KMS-11 (cell line): ENCODE data around the gene KCNMB4.
A peak's percentile ranks its signal among the peaks of the same experiment; 100 is the strongest.
"Not testable (repeated sequence)": the region's sequence is repeated elsewhere in the genome, so short reads cannot be mapped to it uniquely, and the experiment has no call there.

Source experiments
- H2AFZ ChIP-seq: fragments of 200-600 bp; sonication (generic); 2 replicates; pipeline ENCODE4 v1.6.1; 2016; ENCODE audit warnings: antibody characterized with exemption, mixed run types, low read depth
- H3K27ac ChIP-seq: fragments of 200-600 bp; sonication (generic); 2 replicates; pipeline ENCODE4 v1.6.1; 2016; ENCODE audit warnings: mild to moderate bottlenecking, mixed run types
- H3K27me3 ChIP-seq: fragments of 200-600 bp; sonication (generic); 2 replicates; pipeline ENCODE4 v1.6.1; 2017; ENCODE audit warnings: mild to moderate bottlenecking, low read depth, mixed run types, moderate library complexity; ENCODE audit not compliant: insufficient read depth
- H3K36me3 ChIP-seq: fragments of 200-600 bp; sonication (generic); 2 replicates; pipeline ENCODE4 v1.6.1; 2017; ENCODE audit warnings: mild to moderate bottlenecking, mixed run types; ENCODE audit not compliant: insufficient read depth
- H3K4me1 ChIP-seq: fragments of 200-600 bp; sonication (generic); 2 replicates; pipeline ENCODE4 v1.6.1; 2016; ENCODE audit warnings: mild to moderate bottlenecking, low read depth, mixed run types; ENCODE audit not compliant: poor library complexity, severe bottlenecking
- H3K4me2 ChIP-seq: fragments of 200-600 bp; sonication (generic); 2 replicates; pipeline ENCODE4 v1.7.0; 2016; ENCODE audit warnings: mild to moderate bottlenecking, mixed run types
- H3K4me3 ChIP-seq: fragments of 200-600 bp; sonication (generic); IDR thresholded peaks from 2 replicates; pipeline ENCODE4 v1.6.1; 2017; ENCODE audit warnings: low read depth, low read length, mixed read lengths; ENCODE audit not compliant: insufficient read depth
- H3K79me2 ChIP-seq: fragments of 200-600 bp; sonication (generic); 2 replicates; pipeline ENCODE4 v1.6.1; 2016; ENCODE audit warnings: low read depth, mixed run types; ENCODE audit not compliant: insufficient read depth
- H3K9ac ChIP-seq: fragments of 200-600 bp; sonication (generic); 2 replicates; pipeline ENCODE4 v1.6.1; 2016; ENCODE audit warnings: mild to moderate bottlenecking, mixed run types
- H4K20me1 ChIP-seq: fragments of 200-600 bp; sonication (generic); 2 replicates; pipeline ENCODE4 v1.6.1; 2016; ENCODE audit warnings: mild to moderate bottlenecking, mixed run types; ENCODE audit not compliant: insufficient read depth
- CTCF ChIP-seq: fragments of 200-600 bp; sonication (generic); conservative IDR thresholded peaks from 2 replicates; pipeline ENCODE4 v1.6.1; 2017; ENCODE audit warnings: low read depth, mild to moderate bottlenecking, antibody characterized with exemption, low read length, moderate library complexity, mixed read lengths

KCNMB4 gene

GRCh38 chr12:70379846-70380245 lies 13.8 kb downstream of the KCNMB4 start:
- H4K20me1 ChIP-seq, result no peaks in the 10 kb centered on the region
- H3K79me2 ChIP-seq, result no peaks in the 10 kb centered on the region
- H3K4me2 ChIP-seq, result peak overlapping the region; percentile 41
- no peak overlapping the region for H2AFZ ChIP-seq
- peaks cover 16% of the 10 kb centered on the region for H3K4me1 ChIP-seq
- no peaks in the 10 kb centered on the region for H3K27me3 ChIP-seq
- no peak overlapping the region for H3K9ac ChIP-seq
- peak overlapping the region; percentile 11; the same call in 1 of the 2 replicates for H3K27ac ChIP-seq
- H3K36me3 ChIP-seq, result no peaks in the 10 kb centered on the region
- no peak overlapping the region for H3K4me3 ChIP-seq
- no peak for TF ChIP-seq CTCF

GRCh38 chr12:70383484-70383883 lies 17.4 kb downstream of the KCNMB4 start:
- Histone ChIP-seq H3K27me3 (no peaks in the 10 kb centered on the region), H3K36me3 (no peaks in the 10 kb centered on the region), H3K27ac (no peak overlapping the region), H2AFZ (no peak overlapping the region), H3K4me3 (no peak overlapping the region), H3K4me1 (peaks cover 16% of the 10 kb centered on the region), H3K9ac (no peak overlapping the region), H3K79me2 (no peaks in the 10 kb centered on the region), H3K4me2 (no peak overlapping the region), H4K20me1 (no peaks in the 10 kb centered on the region)
- TF ChIP-seq CTCF, result no peak

GRCh38 chr12:70383886-70384285 lies 17.8 kb downstream of the KCNMB4 start:
- Histone ChIP-seq H2AFZ (no peak overlapping the region), H4K20me1 (no peaks in the 10 kb centered on the region), H3K36me3 (no peaks in the 10 kb centered on the region), H3K27ac (no peak overlapping the region), H3K9ac (no peak overlapping the region), H3K79me2 (no peaks in the 10 kb centered on the region), H3K4me2 (no peak overlapping the region), H3K27me3 (no peaks in the 10 kb centered on the region), H3K4me1 (peaks cover 16% of the 10 kb centered on the region), H3K4me3 (no peak overlapping the region)
- TF ChIP-seq CTCF, result no peak

GRCh38 chr12:70386771-70387170 lies 20.7 kb downstream of the KCNMB4 start:
- Histone ChIP-seq H3K4me2 (no peak overlapping the region), H3K27ac (no peak overlapping the region), H3K36me3 (no peaks in the 10 kb centered on the region), H3K27me3 (no peaks in the 10 kb centered on the region), H3K4me3 (no peak overlapping the region), H2AFZ (no peak overlapping the region), H3K9ac (no peak overlapping the region), H4K20me1 (no peaks in the 10 kb centered on the region), H3K4me1 (no peaks in the 10 kb centered on the region), H3K79me2 (no peaks in the 10 kb centered on the region)
- TF ChIP-seq CTCF, result no peak

- Histone ChIP-seq H4K20me1 (no peaks in the 10 kb centered on the region), H3K27ac (no peak overlapping the region), H3K4me1 (no peaks in the 10 kb centered on the region), H3K27me3 (no peaks in the 10 kb centered on the region), H2AFZ (no peak overlapping the region), H3K36me3 (no peaks in the 10 kb centered on the region), H3K79me2 (no peaks in the 10 kb centered on the region), H3K9ac (no peak overlapping the region), H3K4me2 (no peak overlapping the region), H3K4me3 (no peak overlapping the region)
- no peak for TF ChIP-seq CTCF
These were observed 23.6 kb downstream of the KCNMB4 start for GRCh38 chr12:70389678-70390077.

GRCh38 chr12:70392631-70393030 lies 26.5 kb downstream of the KCNMB4 start:
- not testable (repeated sequence) for H2AFZ ChIP-seq, H3K4me2 ChIP-seq, H3K36me3 ChIP-seq, H3K4me3 ChIP-seq, H4K20me1 ChIP-seq, H3K79me2 ChIP-seq, H3K9ac ChIP-seq, H3K27me3 ChIP-seq, H3K27ac ChIP-seq, H3K4me1 ChIP-seq
